Glomerular endothelial cell (primary cell): ENCODE measurements around the gene ZCCHC8. TPM values are rescaled to one million over a fixed set of nuclear protein-coding genes. Genes with fewer than 3 reads are reported as not detected.
"Not testable (repeated sequence)": the region's sequence is repeated elsewhere in the genome, so short reads cannot be mapped to it uniquely, and the experiment has no call there.

Experiments
- DNase-seq: peaks from one replicate; pipeline ENCODE4 v3.0.0-alpha.2; 2011; ENCODE audit warnings: low read depth, low spot score; ENCODE audit errors: extremely low read depth
- total RNA-seq: library from RNA; depleted of rRNA; stranded (reverse); fragments of >200 nt; gene quantifications from 2 replicates; pipeline ENCODE4 v1.2.3, GENCODE V29; 2015

The ZCCHC8 gene
- total RNA-seq, 1 donor from 2014 or later, result 20.8 TPM

- no peak for DNase-seq
Observed at GRCh38 chr12:122437656-122438121, 63.0 kb downstream of the ZCCHC8 start.

GRCh38 chr12:122435186-122435585, 65.5 kb downstream of the ZCCHC8 start:
- no peak for DNase-seq

GRCh38 chr12:122429043-122429442, 71.7 kb downstream of the ZCCHC8 start:
- DNase-seq, result not testable (repeated sequence)

GRCh38 chr12:122427403-122427802, 73.3 kb downstream of the ZCCHC8 start:
- DNase-seq, result no peak

- DNase-seq, result no peak
Observed at GRCh38 chr12:122423258-122424165, 77.2 kb downstream of the ZCCHC8 start.

- no peak for DNase-seq
Observed at GRCh38 chr12:122422730-122423257, 77.9 kb downstream of the ZCCHC8 start.

- DNase-seq, result no peak
Observed at GRCh38 chr12:122421821-122422729, 78.7 kb downstream of the ZCCHC8 start, which contains the start of gene CLIP1. TSS of gene CLIP1 (minus strand) at chr12:122422669. CDS start at chr12:122380452, 42,217 bp downstream.

Other genes starting within 250 kb of the ZCCHC8 start
- gene VPS33A, start 234.4 kb downstream of the ZCCHC8 start, total RNA-seq, result 21.8 and 26.8 TPM in 2 replicates
- gene CLIP1, start 78.3 kb downstream of the ZCCHC8 start, total RNA-seq, result 61.5 and 85.6 TPM in 2 replicates
- gene RSRC2, start 26.0 kb upstream of the ZCCHC8 start, total RNA-seq, result 31.4 and 42.0 TPM in 2 replicates
- gene KNTC1, start 26.3 kb upstream of the ZCCHC8 start, total RNA-seq, result 10.9 and 20.4 TPM in 2 replicates
- gene HCAR2, start 202.4 kb upstream of the ZCCHC8 start, total RNA-seq, result not detected in 2 replicates
- not detected in 2 replicates for gene HCAR3, start 215.9 kb upstream of the ZCCHC8 start, total RNA-seq
- gene HCAR1, start 229.9 kb upstream of the ZCCHC8 start, total RNA-seq, result 0.15 and 0.18 TPM in 2 replicates